Measurements from ENCODE around the gene PRICKLE2.

Gene PRICKLE2

GRCh38 chr3:64218329-64218728 lies 6.9 kb downstream of the PRICKLE2 start:
- DNase-seq: no peak

- DNase-seq: no peak
Observed at GRCh38 chr3:64216274-64217147, 8.8 kb downstream of the PRICKLE2 start.

- DNase-seq: no peak
Observed at GRCh38 chr3:64215559-64215958, 9.7 kb downstream of the PRICKLE2 start.

- DNase-seq: no peak
Observed at GRCh38 chr3:64215103-64215502, 10.2 kb downstream of the PRICKLE2 start.

- DNase-seq: no peak
Observed at GRCh38 chr3:64214381-64215018, 10.8 kb downstream of the PRICKLE2 start.

GRCh38 chr3:64213962-64214379 lies 11.3 kb downstream of the PRICKLE2 start:
- no peak for DNase-seq

- DNase-seq: no peak
Observed at GRCh38 chr3:64213224-64213878, 11.9 kb downstream of the PRICKLE2 start.

- no peak for DNase-seq
Observed at GRCh38 chr3:64209866-64210621, 15.2 kb downstream of the PRICKLE2 start.

- DNase-seq: no peak
Observed at GRCh38 chr3:64207289-64208080, 17.8 kb downstream of the PRICKLE2 start.

- DNase-seq: no peak
Observed at GRCh38 chr3:64203969-64204908, 21.0 kb downstream of the PRICKLE2 start.

GRCh38 chr3:64203216-64203615 lies 22.1 kb downstream of the PRICKLE2 start:
- DNase-seq: no peak

- DNase-seq: no peak
Observed at GRCh38 chr3:64199932-64200331, 25.3 kb downstream of the PRICKLE2 start.

- DNase-seq: no peak
Observed at GRCh38 chr3:64196236-64196929, 28.9 kb downstream of the PRICKLE2 start.

- no peak for DNase-seq
Observed at GRCh38 chr3:64195789-64196188, 29.5 kb downstream of the PRICKLE2 start.

GRCh38 chr3:64191822-64192221 lies 33.4 kb downstream of the PRICKLE2 start:
- no peak for DNase-seq

- DNase-seq: no peak
Observed at GRCh38 chr3:64190517-64191515, 34.5 kb downstream of the PRICKLE2 start.

- no peak for DNase-seq
Observed at GRCh38 chr3:64188810-64189560, 36.3 kb downstream of the PRICKLE2 start.

Data from CD4-positive, alpha-beta T cell treated with Interleukin-4 for 1 hour (primary cell).